Measurements from ENCODE around the gene FBLN1. TPM values are rescaled to one million over a fixed set of nuclear protein-coding genes. Genes with fewer than 3 reads are reported as not detected.

Gene FBLN1
- total RNA-seq, 1 experiment from 2014 or later: 183 TPM

GRCh38 chr22:45645526-45646414 is 143.1 kb downstream of the FBLN1 start (continued):
- TF ChIP-seq, protein P1, sequence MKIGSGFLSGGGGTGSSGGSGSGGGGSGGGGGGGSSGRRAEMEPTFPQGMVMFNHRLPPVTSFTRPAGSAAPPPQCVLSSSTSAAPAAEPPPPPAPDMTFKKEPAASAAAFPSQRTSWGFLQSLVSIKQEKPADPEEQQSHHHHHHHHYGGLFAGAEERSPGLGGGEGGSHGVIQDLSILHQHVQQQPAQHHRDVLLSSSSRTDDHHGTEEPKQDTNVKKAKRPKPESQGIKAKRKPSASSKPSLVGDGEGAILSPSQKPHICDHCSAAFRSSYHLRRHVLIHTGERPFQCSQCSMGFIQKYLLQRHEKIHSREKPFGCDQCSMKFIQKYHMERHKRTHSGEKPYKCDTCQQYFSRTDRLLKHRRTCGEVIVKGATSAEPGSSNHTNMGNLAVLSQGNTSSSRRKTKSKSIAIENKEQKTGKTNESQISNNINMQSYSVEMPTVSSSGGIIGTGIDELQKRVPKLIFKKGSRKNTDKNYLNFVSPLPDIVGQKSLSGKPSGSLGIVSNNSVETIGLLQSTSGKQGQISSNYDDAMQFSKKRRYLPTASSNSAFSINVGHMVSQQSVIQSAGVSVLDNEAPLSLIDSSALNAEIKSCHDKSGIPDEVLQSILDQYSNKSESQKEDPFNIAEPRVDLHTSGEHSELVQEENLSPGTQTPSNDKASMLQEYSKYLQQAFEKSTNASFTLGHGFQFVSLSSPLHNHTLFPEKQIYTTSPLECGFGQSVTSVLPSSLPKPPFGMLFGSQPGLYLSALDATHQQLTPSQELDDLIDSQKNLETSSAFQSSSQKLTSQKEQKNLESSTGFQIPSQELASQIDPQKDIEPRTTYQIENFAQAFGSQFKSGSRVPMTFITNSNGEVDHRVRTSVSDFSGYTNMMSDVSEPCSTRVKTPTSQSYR (CRISPR knock-in tag; IDR thresholded peaks at IDR 0.05): no peak
- TF ChIP-seq NR2C2 (CRISPR knock-in tag; IDR thresholded peaks at IDR 0.05) (no peak), CDX4 (CRISPR knock-in tag; IDR thresholded peaks at IDR 0.05; ENCODE audit: borderline replicate concordance) (no peak), GABPB1 (CRISPR knock-in tag; IDR thresholded peaks at IDR 0.05) (0 out of 2 replicates have a peak, but pooled peaks have one; percentile 30), MAX (CRISPR knock-in tag; IDR thresholded peaks at IDR 0.05) (peak; percentile 68; the same call in 1 of the 2 replicates), ESRRA (CRISPR knock-in tag; IDR thresholded peaks at IDR 0.05; ENCODE audit: borderline replicate concordance) (0 out of 2 replicates have a peak, but pooled peaks have one; percentile 31), E2F5 (CRISPR knock-in tag; IDR thresholded peaks at IDR 0.05) (peak; percentile 34; the same call in 1 of the 2 replicates), FOXP1 (CRISPR knock-in tag; IDR thresholded peaks at IDR 0.05; ENCODE audit: borderline replicate concordance) (peak; percentile 42; the same call in 1 of the 2 replicates), CBFB (CRISPR knock-in tag; IDR thresholded peaks at IDR 0.05; ENCODE audit: low read depth) (peak; percentile 56; the same call in 1 of the 2 replicates), CREM (CRISPR knock-in tag; IDR thresholded peaks at IDR 0.05) (no peak)

GRCh38 chr22:45647532-45648225 is 145.0 kb downstream of the FBLN1 start:
- ChIA-PET CTCF (interaction anchor here (0.9 to 1.4 kb wide), 2 partner anchors 70 to 217 kb away, joined by 3 to 4 read pairs; no protein-coding TSS in a partner anchor), POLR2A (no interaction called here)
- TF ChIP-seq, protein P1 (CRISPR knock-in tag; IDR thresholded peaks at IDR 0.05): no peak
- no peak for TF ChIP-seq CBFB (CRISPR knock-in tag; IDR thresholded peaks at IDR 0.05; ENCODE audit: low read depth)
- no peak for TF ChIP-seq EMX1 (CRISPR knock-in tag; IDR thresholded peaks at IDR 0.05)
- no peak for TF ChIP-seq E2F5 (CRISPR knock-in tag; IDR thresholded peaks at IDR 0.05)
- no peak for DNase-seq (ENCODE audit: low spot score)
- peaks cover 35% of the 10 kb centered on the region for H3K27me3 Mint-ChIP-seq (ENCODE audit: low read depth)
- H3K4me1 Mint-ChIP-seq: peaks cover 19% of the 10 kb centered on the region
- no peak for ATAC-seq
- H3K4me3 Mint-ChIP-seq: no peak overlapping the region
- peaks cover 4% of the 10 kb centered on the region; the same call in 1 of the 2 replicates for H3K9me3 Mint-ChIP-seq
- H3K36me3 Mint-ChIP-seq: no peaks in the 10 kb centered on the region
- H3K27ac Mint-ChIP-seq: no peak overlapping the region
